NCI-H748 (cell line): ENCODE measurements around the gene HOXB7.

ENCODE experiments used
- DNase-seq: peaks from one replicate; lab custom pipeline; 2025; ENCODE audit not compliant: unreplicated experiment; lab: John Stamatoyannopoulos, UW

HOXB7 gene

GRCh38 chr17:48586355-48587258 lies 24.2 kb downstream of the HOXB7 start:
- DNase-seq = peak; percentile 56

GRCh38 chr17:48584223-48584741 lies 26.5 kb downstream of the HOXB7 start:
- DNase-seq = no peak

DNA sequence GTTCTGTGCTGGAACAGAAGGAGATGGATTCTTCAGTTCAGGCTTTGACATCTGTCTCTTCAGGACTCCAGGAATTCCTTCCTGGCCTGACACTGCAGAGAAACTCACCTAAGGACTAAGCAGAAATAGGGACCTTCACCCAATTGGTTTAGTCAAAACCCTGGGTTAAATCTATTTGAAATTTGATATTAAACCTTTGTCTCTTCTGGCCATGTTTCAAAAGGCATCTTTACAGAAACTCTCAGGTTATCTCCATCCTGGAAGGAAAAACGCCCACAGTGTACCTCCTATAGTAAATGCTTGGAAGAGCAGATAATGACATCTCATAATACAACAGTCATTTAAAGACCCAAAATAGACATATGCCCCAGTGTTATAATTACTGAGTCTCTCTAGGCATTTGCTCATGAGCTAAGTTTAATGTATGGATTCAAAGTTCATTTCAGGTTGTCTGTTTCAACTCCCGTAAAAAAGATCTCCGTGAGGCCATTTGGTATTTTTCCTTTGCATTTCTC lies 27.1 kb downstream of the HOXB7 start:
- DNase-seq = no peak

GRCh38 chr17:48582750-48583069 lies 28.1 kb downstream of the HOXB7 start:
- DNase-seq = no peak

- no peak for DNase-seq
Measured at GRCh38 chr17:48579760-48580554, 30.9 kb downstream of the HOXB7 start.

DNA sequence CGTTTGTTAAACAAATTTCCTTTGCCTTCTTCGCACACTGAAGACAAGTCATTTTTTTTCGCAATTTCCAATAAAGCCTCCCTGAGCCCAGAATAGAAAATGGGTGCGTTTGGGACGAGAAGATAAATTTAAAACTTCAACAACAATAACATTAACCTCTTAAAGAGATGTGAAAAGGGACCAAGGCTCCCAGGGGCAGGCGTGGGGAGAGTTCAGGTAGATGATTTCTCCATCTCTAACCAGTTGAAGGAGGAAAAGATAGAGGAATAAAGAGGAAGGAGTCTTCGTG lies 31.4 kb downstream of the HOXB7 start:
- no peak for DNase-seq

GRCh38 chr17:48578616-48579470 lies 32.0 kb downstream of the HOXB7 start:
- peak; percentile 49 for DNase-seq

GRCh38 chr17:48577946-48578615 lies 32.7 kb downstream of the HOXB7 start, which contains the start of gene HOXB4:
TSS of gene HOXB4 (minus strand) at chr17:48578350. CDS start at chr17:48578319, 31 bp downstream.
- peak; percentile 76 for DNase-seq

GRCh38 chr17:48577330-48577945 lies 33.4 kb downstream of the HOXB7 start:
- peak; percentile 29 for DNase-seq

DNA sequence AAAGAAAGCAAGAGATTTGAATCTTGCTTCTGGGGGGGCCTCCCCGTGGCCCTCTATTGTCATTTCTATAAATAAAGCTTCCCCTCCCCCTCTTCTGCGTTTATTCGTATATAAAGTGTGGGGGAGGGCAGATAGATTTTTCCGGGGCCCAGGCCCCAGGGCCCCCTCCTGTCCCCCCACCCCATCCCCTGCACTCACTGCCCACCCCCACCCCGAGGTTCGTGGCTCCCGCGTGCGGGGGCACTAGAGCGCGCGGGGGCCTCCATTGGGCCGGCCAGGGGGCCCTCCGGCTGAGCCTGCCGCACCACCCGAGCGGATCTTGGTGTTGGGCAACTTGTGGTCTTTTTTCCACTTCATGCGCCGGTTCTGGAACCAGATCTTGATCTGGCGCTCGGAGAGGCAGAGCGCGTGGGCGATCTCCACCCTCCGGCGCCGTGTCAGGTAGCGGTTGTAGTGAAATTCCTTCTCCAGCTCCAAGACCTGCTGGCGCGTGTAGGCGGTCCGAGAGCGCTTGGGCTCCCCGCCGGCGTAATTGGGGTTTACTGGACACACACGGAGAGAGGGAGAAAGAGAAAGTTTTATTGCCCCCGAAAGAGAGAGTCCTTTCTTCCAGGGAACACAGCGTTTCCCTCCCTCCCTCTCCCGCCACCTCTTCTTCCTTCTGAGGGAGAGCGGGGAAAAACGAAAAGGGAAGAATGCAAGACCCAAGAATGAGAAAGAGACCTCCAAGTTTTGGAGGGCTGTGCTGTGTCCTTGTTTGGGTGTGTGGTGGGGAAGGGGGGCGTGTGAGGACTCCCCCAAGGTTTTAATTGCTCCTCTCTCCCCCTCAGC lies 34.1 kb downstream of the HOXB7 start:
- no peak for DNase-seq

DNA sequence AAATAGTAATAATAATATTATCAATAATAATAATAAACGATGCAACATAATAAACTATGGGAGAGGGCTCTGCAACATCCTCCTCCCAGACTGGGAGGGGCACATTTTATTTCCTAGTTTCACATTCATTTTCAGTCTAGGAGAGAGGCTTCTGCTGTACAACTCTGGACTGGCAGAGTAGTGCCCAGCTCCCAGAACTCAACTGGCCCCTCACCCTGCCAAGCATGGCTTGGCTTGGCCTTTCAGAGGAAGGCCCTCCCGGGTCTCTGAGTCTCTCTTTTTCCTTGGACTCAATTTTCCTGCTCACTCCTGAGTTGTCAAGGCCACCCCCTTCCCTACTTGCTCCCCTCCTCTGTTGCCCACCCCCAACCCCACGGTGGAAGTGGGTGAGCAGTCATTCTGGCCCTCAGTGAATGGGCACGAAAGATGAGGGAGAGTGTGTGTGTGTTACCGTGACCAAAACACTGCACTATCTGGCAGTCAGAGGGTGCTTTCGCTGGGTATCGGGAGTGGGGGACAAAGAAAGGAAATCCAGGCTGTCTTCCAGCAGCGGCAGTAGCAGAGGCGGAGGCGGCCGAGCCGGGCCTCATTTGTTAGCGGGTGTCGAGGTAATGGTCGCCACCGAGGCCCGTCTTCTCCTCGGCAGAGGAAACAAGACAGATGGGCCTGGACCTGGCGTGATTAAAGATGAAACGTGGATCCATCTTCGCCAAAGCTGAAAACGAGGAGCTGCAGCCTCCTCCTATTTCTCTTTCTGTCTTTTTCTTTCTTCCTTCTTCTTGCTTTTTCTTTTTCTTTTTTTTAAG lies 34.9 kb downstream of the HOXB7 start:
- DNase-seq = no peak

DNA sequence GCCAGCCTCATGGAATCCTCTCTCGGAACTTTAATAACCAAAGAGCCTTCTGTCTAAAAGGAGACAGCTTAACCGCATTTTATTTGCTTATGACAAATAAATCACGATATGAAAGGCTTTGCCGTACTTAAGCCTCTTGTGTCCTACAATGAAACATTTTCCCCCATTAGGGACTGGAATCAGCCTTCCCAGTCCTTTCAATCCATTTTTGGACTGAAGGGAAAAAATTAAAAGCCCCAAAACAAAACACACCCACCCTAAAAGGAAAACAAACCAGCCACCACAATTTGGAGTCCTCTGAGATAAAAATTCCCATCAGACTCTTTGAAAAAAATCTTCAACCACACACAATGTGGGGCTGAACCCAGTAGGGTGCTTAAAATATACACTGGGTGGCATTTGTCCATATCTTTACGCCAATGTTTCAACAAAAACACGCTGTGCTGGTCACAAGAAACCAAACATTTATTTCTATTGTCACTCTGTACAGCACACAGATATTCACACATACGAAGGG lies 35.7 kb downstream of the HOXB7 start:
- peak; percentile 56 for DNase-seq

- DNase-seq = no peak
Measured at GRCh38 chr17:48574505-48575065, 36.2 kb downstream of the HOXB7 start.

- no peak for DNase-seq
Measured at GRCh38 chr17:48571826-48572417, 38.9 kb downstream of the HOXB7 start.

- DNase-seq = peak; percentile 37
Measured at GRCh38 chr17:48571024-48571818, 39.6 kb downstream of the HOXB7 start.

GRCh38 chr17:48570325-48571023 lies 40.3 kb downstream of the HOXB7 start:
- DNase-seq = no peak
